Brain microvascular endothelial cell (primary cell): Measurements from ENCODE around the gene CXCL17.

ENCODE experiments used
- DNase-seq: peaks from one replicate; pipeline ENCODE4 v3.0.0-alpha.2; 2020
- H3K27ac ChIP-seq: fragments of 250-450 bp; sonication (Bioruptor Pico); 2 replicates; pipeline ENCODE4 v1.5.1; 2020; ENCODE audit warnings: mild to moderate bottlenecking, moderate library complexity
- H3K27me3 ChIP-seq: fragments of 250-450 bp; sonication (Bioruptor Pico); replicated peaks from 2 replicates; pipeline ENCODE4 v1.5.1; 2020; ENCODE audit warnings: mild to moderate bottlenecking
- H3K36me3 ChIP-seq: fragments of 250-450 bp; sonication (Bioruptor Pico); replicated peaks from 2 replicates; pipeline ENCODE4 v1.5.1; 2020; ENCODE audit warnings: mild to moderate bottlenecking
- H3K4me3 ChIP-seq: 2 replicates; pipeline ENCODE4 v1.5.1; 2011; ENCODE audit warnings: low read depth, mild to moderate bottlenecking, control low read depth, low read length, moderate library complexity
- in situ Hi-C: cut with HindIII; loops from 2 replicates; pipeline ENCODE4 v1.10.0; 2017; ENCODE audit warnings: low sequenced_read_pairs, low pct_ligation_motif_present
- TF ChIP-seq, protein P1 (sequence below): IDR thresholded peaks from 2 replicates; pipeline ENCODE4 v1.5.1; 2011; ENCODE audit warnings: low read depth, mild to moderate bottlenecking, moderate library complexity, low read length, control low read depth, inconsistent platforms; ENCODE audit errors: missing control alignments

CXCL17 gene

GRCh38 chr19:42479736-42480135 lies 37.0 kb upstream of the CXCL17 start:
- no peak for DNase-seq
- in situ Hi-C loops, result no loop called here
- no peak overlapping the region for H3K4me3 ChIP-seq
- TF ChIP-seq, protein P1, sequence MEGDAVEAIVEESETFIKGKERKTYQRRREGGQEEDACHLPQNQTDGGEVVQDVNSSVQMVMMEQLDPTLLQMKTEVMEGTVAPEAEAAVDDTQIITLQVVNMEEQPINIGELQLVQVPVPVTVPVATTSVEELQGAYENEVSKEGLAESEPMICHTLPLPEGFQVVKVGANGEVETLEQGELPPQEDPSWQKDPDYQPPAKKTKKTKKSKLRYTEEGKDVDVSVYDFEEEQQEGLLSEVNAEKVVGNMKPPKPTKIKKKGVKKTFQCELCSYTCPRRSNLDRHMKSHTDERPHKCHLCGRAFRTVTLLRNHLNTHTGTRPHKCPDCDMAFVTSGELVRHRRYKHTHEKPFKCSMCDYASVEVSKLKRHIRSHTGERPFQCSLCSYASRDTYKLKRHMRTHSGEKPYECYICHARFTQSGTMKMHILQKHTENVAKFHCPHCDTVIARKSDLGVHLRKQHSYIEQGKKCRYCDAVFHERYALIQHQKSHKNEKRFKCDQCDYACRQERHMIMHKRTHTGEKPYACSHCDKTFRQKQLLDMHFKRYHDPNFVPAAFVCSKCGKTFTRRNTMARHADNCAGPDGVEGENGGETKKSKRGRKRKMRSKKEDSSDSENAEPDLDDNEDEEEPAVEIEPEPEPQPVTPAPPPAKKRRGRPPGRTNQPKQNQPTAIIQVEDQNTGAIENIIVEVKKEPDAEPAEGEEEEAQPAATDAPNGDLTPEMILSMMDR, result no peak
- no peak overlapping the region for H3K27ac ChIP-seq
- no peaks in the 10 kb centered on the region for H3K27me3 ChIP-seq
- no peaks in the 10 kb centered on the region for H3K36me3 ChIP-seq

- Histone ChIP-seq H3K4me3 (no peak overlapping the region), H3K27ac (no peak overlapping the region), H3K36me3 (no peaks in the 10 kb centered on the region), H3K27me3 (no peaks in the 10 kb centered on the region)
- TF ChIP-seq, protein P1, result no peak
- in situ Hi-C loops, result no loop called here
- DNase-seq, result no peak
Measured at GRCh38 chr19:42478765-42479311, 36.1 kb upstream of the CXCL17 start.

GRCh38 chr19:42477933-42478332 lies 35.2 kb upstream of the CXCL17 start:
- H3K36me3 ChIP-seq, result no peaks in the 10 kb centered on the region
- H3K27me3 ChIP-seq, result no peaks in the 10 kb centered on the region
- H3K27ac ChIP-seq, result no peak overlapping the region
- TF ChIP-seq, protein P1, result no peak
- no peak for DNase-seq
- H3K4me3 ChIP-seq, result no peak overlapping the region
- in situ Hi-C loops, result no loop called here

- Histone ChIP-seq H3K36me3 (no peaks in the 10 kb centered on the region), H3K4me3 (no peak overlapping the region), H3K27me3 (no peaks in the 10 kb centered on the region), H3K27ac (no peak overlapping the region)
- in situ Hi-C loops, result no loop called here
- DNase-seq, result no peak
- TF ChIP-seq, protein P1, result no peak
Measured at GRCh38 chr19:42477117-42477516, 34.4 kb upstream of the CXCL17 start.

DNA sequence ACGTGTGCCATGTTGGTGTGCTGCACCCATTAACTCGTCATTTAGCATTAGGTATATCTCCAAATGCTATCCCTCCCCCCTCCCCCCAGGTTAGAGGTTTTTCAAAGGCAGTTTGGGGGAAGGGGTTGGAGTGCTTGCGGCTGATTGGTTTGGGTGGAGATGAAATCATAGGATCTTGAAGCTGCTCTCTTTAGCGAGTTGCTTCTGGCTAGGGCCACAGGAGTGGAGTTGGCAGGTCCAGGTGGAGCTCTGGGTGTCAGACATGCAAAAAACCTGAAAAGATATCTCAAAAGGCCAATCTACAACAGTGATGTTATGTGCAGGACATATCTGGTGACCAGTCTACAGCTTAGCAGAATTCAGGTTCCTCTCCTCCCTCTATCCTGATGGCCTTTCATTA lies 32.6 kb upstream of the CXCL17 start:
- Histone ChIP-seq H3K27me3 (no peaks in the 10 kb centered on the region), H3K27ac (no peak overlapping the region), H3K36me3 (no peaks in the 10 kb centered on the region), H3K4me3 (no peak overlapping the region)
- DNase-seq, result no peak
- TF ChIP-seq, protein P1, result no peak
- in situ Hi-C loops, result no loop called here

GRCh38 chr19:42474743-42475142 lies 32.0 kb upstream of the CXCL17 start:
- DNase-seq, result no peak
- TF ChIP-seq, protein P1, result no peak
- H3K27ac ChIP-seq, result no peak overlapping the region
- in situ Hi-C loops, result no loop called here
- H3K36me3 ChIP-seq, result no peaks in the 10 kb centered on the region
- no peaks in the 10 kb centered on the region for H3K27me3 ChIP-seq
- H3K4me3 ChIP-seq, result no peak overlapping the region
